Islet of Langerhans (tissue), 1 donor: ENCODE results near the gene TBL1XR1.

ENCODE experiments used
- FAIRE-seq: peaks from one replicate; lab custom pipeline; 2011; peaks lifted over from hg19 to GRCh38; lab: Jason Lieb, UNC

The TBL1XR1 gene

GRCh38 chr3:177061369-177061768, 135.9 kb downstream of the TBL1XR1 start:
- no peak for FAIRE-seq

GRCh38 chr3:177060492-177060891, 136.8 kb downstream of the TBL1XR1 start:
- FAIRE-seq: no peak

DNA sequence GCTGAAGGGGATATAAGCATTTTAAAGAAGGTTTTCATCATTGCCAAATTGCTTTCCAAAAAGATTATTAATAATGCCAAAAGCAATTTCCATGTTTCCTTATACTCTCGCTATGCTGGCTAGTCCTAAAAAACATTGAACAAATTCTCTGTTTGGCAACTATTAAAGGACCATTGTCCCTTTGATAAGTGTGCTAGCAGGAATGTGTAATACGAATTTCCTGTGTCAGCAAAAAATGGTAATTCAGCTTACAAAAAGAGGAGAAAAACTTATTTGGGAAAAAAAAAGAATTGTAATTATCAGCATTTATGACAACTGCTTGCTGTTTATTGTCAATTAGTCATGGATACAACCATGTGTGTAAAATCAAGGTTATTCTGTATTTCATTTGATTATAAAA, 138.6 kb downstream of the TBL1XR1 start:
- FAIRE-seq: peak; percentile 87

- no peak for FAIRE-seq
These were observed 139.5 kb downstream of the TBL1XR1 start for GRCh38 chr3:177057768-177058167.

- no peak for FAIRE-seq
These were observed 140.4 kb downstream of the TBL1XR1 start for GRCh38 chr3:177056927-177057326.

GRCh38 chr3:177055605-177056571, 141.4 kb downstream of the TBL1XR1 start:
- no peak for FAIRE-seq

GRCh38 chr3:177053107-177053506, 144.2 kb downstream of the TBL1XR1 start:
- no peak for FAIRE-seq

- FAIRE-seq: no peak
These were observed 145.9 kb downstream of the TBL1XR1 start for GRCh38 chr3:177051411-177051810.

DNA sequence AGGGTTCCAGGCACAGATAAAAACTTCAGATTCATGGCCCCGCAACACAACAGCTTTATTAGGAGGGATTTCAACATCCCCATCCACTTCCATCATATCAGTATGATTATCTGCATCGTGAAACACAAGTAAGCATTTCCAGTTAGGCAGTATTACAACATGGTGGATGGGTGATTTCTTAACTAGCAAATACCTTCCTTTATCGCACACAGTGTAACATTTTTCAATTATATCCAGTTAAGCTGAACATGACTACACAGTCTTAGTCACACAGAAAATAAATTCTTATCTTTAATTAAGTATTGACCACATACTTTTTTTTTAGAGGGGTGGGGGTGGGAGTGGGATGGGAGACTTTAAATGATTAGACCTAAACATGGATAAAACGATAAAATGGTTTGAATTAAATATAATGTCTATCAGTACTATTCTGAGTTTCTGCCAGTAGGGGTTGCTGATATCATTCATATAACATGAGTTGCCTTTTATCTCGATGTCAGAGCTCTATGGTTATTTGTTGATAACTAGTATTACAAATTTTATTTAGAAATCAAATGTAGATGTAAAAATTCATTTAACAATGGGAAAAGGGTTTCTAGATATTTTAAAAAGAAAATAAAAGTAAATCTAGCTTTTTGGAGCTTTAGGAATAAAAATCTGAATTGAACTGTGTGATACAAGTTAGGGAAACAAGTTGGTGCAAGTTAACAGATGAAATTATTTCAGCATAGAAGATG, 146.6 kb downstream of the TBL1XR1 start:
- peak; percentile 100 for FAIRE-seq

- FAIRE-seq: peak; percentile 21
These were observed 151.5 kb downstream of the TBL1XR1 start for GRCh38 chr3:177045767-177046166.

- FAIRE-seq: no peak
These were observed 152.1 kb downstream of the TBL1XR1 start for GRCh38 chr3:177045222-177045621.

DNA sequence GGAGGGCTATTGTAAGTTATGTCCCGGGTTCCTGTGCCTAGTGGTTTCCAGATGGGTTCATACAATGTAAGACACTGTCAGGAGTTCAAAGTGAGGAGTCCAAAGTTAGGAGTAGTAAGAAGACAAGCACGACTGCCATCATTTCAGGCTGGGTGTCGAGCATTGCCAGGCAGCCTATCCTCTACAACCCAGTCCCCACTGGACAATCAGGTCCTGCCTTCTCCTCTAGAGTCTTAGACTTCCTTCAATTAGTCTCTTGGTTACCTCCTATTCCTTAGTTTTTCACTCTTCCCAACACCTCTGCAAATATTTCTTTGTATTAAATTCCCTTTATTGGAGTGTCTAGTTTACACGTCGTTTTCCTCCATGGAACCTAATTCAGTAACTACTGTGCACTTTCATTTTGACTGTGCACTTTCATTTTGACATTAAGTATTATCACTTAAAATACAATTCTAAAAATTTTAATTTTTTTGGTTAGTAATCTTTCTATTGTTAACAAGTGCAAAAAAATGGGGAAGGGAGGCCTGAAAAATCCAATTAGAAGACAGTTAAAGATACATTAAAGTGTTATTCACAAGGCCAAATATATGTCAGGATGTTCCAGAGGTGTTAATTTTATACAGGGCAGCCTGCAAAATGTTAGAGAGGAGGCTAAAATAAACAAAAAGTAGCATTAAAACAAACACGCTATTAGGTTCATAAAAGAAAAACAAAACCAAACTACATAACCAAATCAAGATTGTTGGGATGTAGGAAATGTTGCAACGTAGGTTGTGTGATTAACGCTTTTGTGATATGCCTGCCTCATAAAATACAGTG, 155.3 kb downstream of the TBL1XR1 start:
- no peak for FAIRE-seq

- FAIRE-seq: peak; percentile 64
These were observed 156.1 kb downstream of the TBL1XR1 start for GRCh38 chr3:177041021-177041729.

- no peak for FAIRE-seq
These were observed 157.6 kb downstream of the TBL1XR1 start for GRCh38 chr3:177039490-177040274.

GRCh38 chr3:177037241-177037640, 160.0 kb downstream of the TBL1XR1 start:
- FAIRE-seq: no peak

DNA sequence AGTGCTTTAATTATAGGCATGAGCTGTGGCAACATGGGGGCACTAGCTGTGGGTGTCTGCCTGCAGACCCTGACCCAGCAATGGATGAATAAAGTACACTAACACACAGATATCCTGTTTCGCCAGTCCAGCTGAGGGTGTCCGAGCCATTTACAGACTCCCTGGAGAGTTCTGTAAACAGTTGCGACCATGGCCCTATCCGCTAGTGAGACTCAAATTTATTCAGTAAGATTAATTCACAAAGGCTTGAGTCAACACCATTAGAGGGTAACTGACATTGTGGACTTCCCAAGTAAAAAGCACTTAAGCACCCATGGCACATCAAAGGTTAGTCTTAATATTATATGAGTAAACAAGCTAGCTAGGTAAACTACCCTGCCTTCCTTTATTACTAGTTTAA, 161.6 kb downstream of the TBL1XR1 start:
- peak; percentile 97 for FAIRE-seq

DNA sequence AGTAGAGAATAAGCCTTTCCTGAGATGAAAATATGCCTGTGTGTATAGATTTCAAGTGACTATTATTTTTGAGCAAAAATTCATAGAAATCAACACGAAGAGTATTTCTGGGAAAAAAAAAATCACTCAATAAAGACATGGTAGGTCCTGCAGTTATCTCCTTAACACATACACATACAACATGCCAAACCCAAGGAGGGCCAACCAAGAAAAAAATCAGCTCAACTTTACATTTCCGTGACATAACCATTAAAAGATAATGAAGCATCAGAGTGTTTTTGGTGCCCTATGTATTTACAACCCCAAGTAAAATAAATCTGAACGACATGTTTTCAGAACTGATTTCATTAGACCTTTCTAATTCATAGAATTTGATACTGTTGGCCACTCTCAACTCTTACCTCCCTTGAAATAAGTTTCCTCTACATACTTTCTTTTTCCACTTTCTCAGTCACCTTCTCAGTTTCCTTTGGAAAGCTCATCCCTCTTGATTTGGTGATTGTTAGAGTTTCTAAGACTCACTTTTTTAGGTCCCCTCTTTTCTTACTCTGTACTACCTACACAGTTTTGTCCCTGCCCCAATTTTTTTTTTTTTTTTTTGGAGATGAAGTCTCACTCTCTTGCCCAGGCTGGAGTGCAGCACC, 162.3 kb downstream of the TBL1XR1 start:
- FAIRE-seq: peak; percentile 62

DNA sequence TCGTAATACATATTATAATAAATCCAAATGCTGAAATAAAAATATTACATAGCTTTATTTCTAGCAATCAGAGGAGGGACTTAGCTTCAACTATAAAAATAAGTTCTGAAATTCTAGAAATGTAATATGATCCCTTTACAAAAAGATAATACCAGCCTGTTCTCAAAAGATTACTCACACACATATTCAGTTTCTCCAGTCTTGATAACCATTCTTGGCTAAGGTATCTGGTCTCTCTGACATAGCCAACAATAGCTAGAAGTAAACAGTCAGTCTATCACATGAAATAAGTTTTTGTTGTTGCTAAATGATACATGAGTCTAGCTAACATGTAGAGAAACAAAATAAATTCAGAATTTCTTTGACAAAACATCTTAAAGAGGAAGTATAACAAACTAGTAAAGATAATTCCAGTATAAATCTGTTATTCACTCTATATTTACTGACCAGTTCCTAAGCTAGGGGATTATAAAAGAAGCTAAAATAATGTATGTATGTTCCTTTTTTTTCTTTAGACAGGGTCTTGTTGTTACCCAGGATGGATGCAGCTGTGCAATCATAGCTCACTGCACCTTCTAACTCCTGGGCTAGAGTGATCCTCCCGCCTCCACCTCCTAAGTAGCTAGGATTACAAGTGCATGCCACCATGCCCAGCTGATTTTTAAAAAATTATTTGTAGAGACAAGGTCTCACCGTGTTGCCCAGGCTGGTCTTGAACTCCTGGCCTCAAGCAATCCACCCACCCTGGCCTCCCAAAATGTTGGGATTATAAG, 170.6 kb downstream of the TBL1XR1 start:
- FAIRE-seq: no peak

DNA sequence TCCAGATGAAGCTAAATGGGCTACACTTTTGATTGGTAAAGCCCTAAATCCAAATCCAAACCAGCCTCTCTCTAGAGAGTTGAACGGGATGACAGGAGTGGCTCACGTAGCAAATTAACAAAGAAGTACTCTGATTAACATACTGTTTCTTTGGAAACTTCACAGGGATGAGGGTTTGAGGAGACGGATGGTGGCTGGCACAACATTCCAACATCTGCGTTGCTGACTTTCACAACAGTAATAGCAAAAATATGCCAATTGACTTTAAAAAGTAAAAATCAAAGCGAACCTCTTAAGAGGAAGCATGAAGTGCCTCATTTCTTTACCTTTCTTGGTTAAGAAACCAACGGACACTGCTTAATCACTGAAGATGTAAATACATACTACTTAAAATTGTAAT, 181.4 kb downstream of the TBL1XR1 start:
- FAIRE-seq: no peak
